Measurements from ENCODE around the gene RANBP10. TPM values are rescaled to one million over a fixed set of nuclear protein-coding genes. Genes with fewer than 3 reads are reported as not detected.
A peak's percentile ranks its signal among the peaks of the same experiment; 100 is the strongest.

RANBP10 gene
- total and polyA plus RNA-seq, 10 of the 15 experiments (the other 5 are each of a cell fraction or from before 2014, with no cell fraction given), result 1.2 to 20.4 (median 10.8) TPM

DNA sequence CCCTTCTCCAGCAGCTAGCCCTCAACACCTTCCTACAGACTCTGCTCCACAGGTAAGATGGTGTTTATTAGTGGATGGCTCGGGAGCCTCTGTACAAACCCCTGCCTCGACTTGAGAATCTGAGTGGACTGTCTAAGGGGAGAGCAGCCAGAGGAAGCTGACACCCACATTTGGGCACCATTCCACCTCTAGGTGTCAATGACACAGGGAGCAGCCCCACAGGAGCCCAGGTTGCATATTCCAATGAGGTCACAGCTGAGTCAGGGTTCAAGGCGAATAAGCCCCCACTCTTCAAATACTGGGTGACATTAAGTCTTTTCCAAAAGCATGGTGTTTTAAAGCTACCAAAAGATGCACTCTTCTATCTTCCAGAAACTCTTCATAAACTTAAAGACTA is 31.9 kb downstream of the RANBP10 start (continued):
- TF ChIP-seq, protein P1, sequence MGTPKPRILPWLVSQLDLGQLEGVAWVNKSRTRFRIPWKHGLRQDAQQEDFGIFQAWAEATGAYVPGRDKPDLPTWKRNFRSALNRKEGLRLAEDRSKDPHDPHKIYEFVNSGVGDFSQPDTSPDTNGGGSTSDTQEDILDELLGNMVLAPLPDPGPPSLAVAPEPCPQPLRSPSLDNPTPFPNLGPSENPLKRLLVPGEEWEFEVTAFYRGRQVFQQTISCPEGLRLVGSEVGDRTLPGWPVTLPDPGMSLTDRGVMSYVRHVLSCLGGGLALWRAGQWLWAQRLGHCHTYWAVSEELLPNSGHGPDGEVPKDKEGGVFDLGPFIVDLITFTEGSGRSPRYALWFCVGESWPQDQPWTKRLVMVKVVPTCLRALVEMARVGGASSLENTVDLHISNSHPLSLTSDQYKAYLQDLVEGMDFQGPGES (IDR thresholded peaks at IDR 0.05), result no peak
- TF ChIP-seq POLR2A (IDR thresholded peaks at IDR 0.05; ENCODE audit: low read depth, low read length) (no peak), RELA (IDR thresholded peaks at IDR 0.05; ENCODE audit: borderline replicate concordance, partially characterized antibody) (no peak), TCF7 (IDR thresholded peaks at IDR 0.05; ENCODE audit: borderline replicate concordance) (no peak), KLF5 (IDR thresholded peaks at IDR 0.05; ENCODE audit: partially characterized antibody) (no peak), SP1 (IDR thresholded peaks at IDR 0.05; ENCODE audit: low read depth, low read length) (no peak)

DNA sequence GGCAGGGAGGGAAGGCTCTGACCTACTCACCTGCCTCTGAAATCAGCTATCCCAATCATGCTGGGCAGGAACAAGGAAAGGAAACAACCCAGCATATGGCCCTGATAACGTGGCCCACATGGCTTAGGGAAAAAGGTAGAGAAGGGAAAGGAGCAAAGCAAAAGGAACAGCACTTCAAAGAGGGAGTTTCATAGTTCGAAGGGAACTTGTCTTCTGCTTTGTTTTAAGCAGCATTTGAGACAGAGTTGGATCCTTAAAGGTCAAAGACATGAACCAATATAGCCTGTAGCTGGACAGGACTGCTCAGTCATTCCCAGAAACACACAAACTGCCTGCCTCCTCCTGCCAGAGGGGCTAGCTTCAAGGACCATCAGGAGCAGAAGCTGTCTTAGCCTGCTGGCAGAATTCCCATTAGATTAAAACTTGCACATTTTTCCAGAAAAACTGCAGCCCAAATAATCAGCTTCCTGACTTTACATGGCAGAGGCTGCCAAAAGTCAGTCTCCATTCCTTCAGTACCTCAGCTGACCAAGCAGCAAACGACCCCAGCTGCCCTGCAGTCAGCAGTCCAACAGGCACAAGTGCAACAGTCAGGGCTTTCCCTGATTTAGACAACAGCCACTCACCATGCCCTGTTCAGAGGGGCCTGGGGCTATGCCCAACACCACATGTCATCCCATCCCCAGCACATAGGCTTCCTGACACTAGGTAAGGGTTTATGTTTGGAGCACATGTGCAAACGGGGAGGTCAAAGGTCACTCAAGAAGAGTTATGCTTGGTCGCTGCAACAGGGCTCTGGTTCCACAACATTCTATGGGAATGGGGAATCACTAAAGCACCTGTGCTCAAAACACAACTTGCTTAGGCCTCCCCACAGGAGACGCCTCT is 32.5 kb downstream of the RANBP10 start:
- H4K20me1 ChIP-seq (ENCODE audit: control insufficient read depth, insufficient read depth), result 0 out of 2 replicates have a peak, but pooled peaks cover 3% of the 10 kb centered on the region
- H3K27me3 ChIP-seq (replicated peaks in 1 of 2; ENCODE audit: control insufficient read depth in 2 of 2, insufficient read depth in 2 of 2, low read length in 1 of 2), result no peaks in the 10 kb centered on the region
- WGBS (ENCODE audit: insufficient coverage, insufficient replicate concordance, low lambda C conversion rate, missing lambda C conversion rate), result 65% methylated on average over 6 of the region's 6 CpGs
- no peaks in the 10 kb centered on the region for H3K4me1 ChIP-seq (ENCODE audit: control insufficient read depth, insufficient read depth, low read length)
- no peak overlapping the region for H3K4me2 ChIP-seq (ENCODE audit: control insufficient read depth, insufficient read depth)
- ATAC-seq (no peak), FAIRE-seq (no peak), DNase-seq (ENCODE audit: low read depth, low spot score) (no peak)
- intact Hi-C loops (cut with micrococcal nuclease; ENCODE audit: unreplicated experiment) (no loop called here), in situ Hi-C loops (cut with MboI) (no loop called here)
- ChIA-PET CTCF (no interaction called here), SMC1A (ENCODE audit: uncharacterized antibody, unreplicated experiment) (interaction anchor here (1.1 kb wide), 1 partner anchor 455 kb away, joined by 3 read pairs; no protein-coding TSS in a partner anchor), RAD21 (ENCODE audit: unreplicated experiment) (no interaction called here), POLR2A (no interaction called here)
- no TSS peak for BruUV-seq (replicated peaks)
- H2AFZ ChIP-seq (ENCODE audit: control insufficient read depth, low read depth, low read length), result no peak overlapping the region
- H3K36me3 ChIP-seq (ENCODE audit: control insufficient read depth in 2 of 2, insufficient read depth in 2 of 2, low read length in 1 of 2), result peaks cover 9 to 13% of the 10 kb centered on the region in 2 experiments; a peak in 3 of 4 replicates
- no peak overlapping the region for H3K27ac ChIP-seq (ENCODE audit: control insufficient read depth, insufficient read depth)
- no peak overlapping the region for H3K4me3 ChIP-seq
- H3K79me2 ChIP-seq (ENCODE audit: control insufficient read depth, insufficient read depth, low read length), result peaks cover 4% of the 10 kb centered on the region
- H3K9me3 ChIP-seq (replicated peaks; ENCODE audit: control insufficient read depth, insufficient read depth, low read length), result no peaks in the 10 kb centered on the region
- no peak overlapping the region for H3K9ac ChIP-seq (ENCODE audit: control insufficient read depth, insufficient read depth, low read length)
- TF ChIP-seq HDAC2 (IDR thresholded peaks at IDR 0.05), result no peak
- TF ChIP-seq NR2F1 (conservative IDR thresholded peaks at IDR 0.05), result 0 out of 2 replicates have a peak, but pooled peaks have one; percentile 18
- no peak for TF ChIP-seq WRNIP1 (IDR thresholded peaks at IDR 0.05; ENCODE audit: borderline replicate concordance, low read depth, low read length)
